HG03066 (cell line): ENCODE results near the gene CNKSR3.

ENCODE experiments used
- ATAC-seq: cut with Tn5 transposase; IDR thresholded peaks from one replicate; pipeline ENCODE4 v1.9.1; 2021; ENCODE audit warnings: low read depth; ENCODE audit not compliant: unreplicated experiment

Gene CNKSR3

DNA sequence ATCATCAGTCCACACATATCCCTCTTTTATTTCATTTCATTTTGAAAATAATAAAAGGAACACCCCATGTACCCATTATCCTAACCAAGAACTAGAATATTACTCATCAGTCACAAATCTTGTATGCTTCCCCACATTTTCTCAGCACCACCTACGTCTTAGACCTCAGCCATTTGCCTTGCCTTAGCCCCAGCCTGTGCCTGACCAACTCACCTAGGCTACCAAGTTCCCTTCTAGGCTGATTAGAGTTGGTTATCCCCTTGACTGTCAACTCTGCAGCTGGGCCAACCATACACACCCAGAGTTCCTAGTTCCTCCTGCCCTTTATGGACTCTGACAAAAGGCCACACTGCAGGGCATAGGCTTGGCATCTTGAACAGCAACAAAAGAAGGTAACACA is 120.5 kb downstream of the CNKSR3 start:
- no peak for ATAC-seq

DNA sequence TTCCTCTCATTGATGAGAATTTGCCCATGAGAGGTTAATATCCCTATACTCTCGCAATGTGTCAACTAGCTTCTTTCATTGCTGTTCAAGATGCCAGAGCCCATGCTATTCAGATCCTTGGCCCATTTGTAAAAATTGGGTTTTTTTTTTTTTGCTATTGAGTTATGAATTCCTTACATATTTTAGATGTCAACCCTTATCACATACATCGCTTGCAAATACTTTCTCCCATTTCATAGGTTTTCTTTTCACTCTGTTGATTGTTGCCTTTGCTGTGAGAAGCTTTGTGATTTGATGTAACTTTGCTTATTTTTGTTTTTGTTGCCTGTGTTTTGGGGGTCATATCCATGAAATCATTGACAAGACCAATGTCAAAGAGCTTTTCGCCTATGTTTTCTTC is 121.7 kb downstream of the CNKSR3 start:
- no peak for ATAC-seq

DNA sequence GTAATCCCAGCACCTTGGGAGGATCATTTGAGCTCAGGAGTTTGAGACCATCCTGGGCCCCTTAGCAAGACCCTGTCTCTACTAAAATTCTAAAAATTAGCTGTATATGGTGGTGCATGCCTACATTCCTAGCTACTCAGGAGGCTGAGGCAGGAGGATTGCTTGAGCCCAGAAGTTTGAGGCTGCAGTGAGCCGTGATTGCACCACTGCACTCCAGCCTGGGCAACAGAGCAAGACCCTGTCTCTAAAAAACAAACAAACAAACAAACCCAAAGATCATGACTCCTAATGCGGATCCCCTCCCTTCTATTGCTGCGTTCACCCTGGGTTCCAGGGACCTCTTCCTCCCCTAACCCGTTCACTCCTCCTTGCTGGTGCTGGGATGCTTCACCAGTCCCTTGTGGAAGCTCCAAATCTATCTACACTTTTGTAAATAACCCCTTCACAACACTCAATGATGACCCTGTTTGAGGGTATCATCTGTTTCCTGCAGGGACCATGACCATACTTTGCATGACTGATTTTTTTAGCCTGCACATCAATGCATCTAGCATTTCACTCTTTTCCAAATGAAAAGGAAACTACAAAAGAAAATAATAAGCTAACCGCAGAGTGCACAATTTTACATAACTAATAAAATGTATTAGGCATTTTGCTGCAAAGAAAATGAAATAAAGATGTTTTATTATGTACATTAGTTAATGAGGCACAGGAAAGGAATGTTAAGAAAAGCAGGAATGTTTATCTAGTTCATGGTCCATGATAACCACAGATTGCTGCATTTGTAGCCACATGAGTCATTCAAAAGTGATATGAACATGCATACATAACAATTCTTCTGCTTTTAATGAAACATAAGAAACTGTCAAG is 123.4 kb downstream of the CNKSR3 start:
- ATAC-seq, result no peak

DNA sequence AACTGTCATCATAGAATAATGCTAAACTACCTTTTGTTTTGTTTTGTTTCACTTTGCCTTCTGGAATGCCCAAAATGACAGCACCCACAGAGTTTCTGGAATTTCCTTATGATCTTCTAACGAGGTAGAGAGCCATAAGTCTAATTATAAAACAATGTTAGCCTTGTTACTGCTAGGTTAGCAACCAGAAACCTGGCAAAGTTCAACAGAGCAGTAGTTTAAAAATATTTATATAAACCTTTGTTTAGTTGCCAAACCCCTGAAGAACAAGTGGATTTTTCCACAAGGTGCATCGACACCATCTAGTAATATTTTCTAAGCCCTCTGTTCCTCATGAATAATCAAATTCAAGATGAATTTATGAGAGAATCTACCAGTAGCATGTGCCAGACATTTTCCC is 126.3 kb downstream of the CNKSR3 start:
- no peak for ATAC-seq

DNA sequence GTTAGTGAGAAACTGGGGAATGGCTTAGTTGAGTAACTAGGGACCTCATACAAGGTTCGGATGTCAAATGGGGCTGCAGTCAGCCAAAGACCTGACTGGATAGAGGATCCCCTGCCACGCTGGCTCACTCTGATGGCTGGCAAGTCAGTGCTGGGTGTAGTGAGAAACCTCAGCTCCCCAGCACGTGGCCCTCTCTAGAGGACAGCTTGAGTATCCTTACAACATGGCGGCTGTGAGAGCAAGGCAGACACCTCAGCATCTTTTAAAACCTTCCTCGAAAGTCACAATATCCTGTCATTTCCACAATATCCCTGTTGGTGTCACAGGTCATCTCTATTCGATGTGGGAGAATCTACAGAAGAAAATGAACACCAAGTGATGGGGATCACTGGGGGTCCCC is 127.2 kb downstream of the CNKSR3 start:
- ATAC-seq, result no peak

DNA sequence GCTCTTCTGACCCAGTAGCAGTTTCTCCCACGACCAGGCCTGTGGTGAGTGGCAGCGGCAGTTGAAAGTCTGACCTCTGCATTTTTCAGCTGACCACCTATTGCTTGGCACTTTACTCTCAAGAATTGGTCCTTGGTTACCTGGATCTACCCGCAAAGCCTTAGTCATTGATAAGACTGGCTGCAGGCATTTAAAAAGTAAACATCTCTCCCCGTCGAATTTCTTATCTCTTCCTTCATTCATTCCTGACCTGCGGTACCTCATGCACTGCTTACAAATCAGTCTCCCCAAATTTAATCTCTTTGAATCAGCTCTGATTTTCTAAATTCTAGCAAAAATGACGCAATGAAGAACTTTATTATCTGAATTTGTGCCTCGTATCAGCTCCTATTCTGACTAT is 127.7 kb downstream of the CNKSR3 start:
- ATAC-seq, result no peak

DNA sequence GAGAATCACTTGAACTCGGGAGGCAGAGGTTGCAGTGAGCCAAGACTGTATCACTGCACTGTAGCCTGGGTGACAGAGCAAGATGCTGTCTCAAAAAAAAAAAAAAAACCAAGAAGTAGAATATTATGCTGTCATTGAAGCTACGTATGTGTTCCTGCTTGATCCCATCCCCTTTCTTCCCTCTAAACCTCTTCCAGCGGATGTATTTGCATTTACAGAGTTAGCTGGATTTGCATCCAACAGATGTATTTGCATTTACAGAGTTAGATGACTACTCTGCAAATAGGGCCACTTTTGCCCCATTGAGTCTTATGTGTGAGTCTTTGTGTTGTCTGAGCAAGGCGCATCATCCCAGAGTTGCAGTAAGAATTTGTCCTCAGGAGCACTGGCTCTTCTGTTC is 128.9 kb downstream of the CNKSR3 start:
- no peak for ATAC-seq

DNA sequence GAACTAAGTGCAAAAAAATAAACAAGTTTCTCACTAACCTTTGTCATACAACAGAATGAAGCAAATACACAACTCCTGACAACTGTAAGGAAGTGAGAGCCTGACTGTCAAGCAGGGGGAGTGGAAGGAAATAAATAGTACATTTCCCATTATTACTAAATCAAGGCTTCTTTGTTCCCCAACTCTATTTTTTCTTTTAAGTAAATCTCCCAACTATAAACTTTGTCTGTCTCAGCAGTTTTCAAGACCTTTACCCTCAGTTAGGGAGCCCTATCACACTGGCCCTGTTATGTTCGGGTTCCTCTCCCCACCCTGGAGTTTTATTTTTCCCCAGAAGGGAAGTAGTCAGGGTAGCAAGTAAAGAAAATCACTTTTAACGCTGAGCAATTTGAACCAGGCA is 129.7 kb downstream of the CNKSR3 start:
- ATAC-seq, result no peak

DNA sequence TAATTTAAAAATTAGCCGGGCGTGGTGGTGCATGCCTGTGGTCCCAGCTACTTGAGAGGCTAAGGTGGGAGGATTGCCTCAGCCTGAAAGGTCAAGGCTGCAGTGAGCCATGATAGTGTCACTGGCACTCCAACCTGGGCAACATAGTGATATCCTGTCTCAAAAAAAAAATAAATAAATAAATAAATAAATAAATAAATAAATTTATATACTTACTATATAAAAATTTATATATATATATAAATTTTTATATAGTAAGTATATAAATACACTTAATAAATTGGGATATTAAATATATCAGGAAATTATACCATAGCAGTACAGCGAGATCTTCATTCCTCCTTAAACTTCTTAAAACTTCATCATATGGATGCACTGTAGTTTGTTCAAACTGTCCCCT is 130.9 kb downstream of the CNKSR3 start:
- ATAC-seq, result no peak

DNA sequence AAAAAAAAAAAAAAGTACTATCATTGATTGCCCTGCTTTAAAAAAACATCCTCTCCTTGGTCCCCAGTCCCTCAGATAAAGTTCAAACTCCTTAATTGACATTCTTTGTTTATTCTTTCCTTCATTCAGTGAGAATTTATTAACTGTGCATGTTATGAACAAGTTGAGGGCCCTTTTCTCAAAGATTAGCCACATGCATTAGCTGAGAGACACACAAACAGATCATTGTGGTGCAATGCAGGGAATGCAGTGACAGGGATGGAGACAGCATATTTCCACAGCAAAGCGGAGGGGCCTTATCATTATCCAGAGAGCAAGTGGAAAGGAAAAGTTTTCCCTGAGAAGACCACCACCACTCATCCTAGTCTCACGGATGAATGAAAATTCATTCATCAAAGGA is 132.0 kb downstream of the CNKSR3 start:
- no peak for ATAC-seq

DNA sequence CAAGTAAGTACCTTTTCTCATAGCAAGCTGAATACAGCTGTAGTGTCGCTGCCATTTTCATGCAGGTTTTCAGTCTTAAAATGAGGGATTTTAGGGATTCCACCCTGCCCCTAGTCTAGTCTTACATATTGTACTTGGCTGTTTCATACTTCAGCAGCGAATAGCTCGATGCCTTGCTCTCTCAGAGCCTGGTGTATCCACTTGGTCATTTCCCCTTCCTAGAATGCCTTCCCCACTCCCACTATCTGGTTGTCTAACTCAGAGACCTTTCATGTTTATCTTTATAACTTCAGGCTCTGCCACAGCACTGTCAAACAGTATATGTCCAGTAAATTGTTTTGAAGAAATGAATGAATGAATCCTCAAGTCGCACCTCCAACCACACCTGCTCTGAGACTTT is 132.8 kb downstream of the CNKSR3 start:
- no peak for ATAC-seq

DNA sequence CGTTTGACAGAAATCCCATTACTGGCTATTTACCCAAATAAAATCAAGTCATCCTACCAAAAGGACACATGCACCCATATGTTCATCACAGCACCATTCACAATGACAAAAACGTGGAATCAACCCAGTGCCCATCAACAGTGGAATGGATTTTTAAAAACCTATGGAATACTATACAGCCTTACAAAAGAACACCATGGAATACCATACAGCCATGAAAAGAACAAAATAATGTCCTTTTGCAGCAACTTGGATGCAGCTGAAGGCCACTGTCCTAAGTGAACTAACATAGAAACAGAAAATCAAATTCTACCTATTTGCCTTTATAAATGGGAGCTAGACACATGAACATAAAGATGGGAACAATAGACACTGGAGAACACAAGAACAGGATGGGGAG is 136.5 kb downstream of the CNKSR3 start:
- ATAC-seq, result no peak

DNA sequence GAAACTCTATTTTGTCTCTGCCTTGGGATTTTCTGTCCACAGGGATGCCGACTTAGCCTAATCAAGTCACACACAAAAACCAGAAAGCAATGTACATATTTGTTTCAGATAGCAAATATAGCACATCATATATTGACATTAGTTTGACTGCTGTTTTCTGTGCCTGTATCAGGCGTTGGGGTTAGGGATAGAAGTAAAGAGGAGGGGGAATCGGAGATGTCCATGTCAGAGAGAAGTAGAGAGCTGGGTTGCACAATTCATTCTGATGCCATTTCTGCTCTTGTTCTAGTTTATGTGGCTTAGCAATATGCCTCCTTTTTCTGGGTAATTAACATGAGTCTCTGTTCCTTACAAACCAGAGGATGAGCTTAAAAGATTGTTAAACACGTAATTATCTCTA is 139.2 kb downstream of the CNKSR3 start:
- ATAC-seq, result no peak

DNA sequence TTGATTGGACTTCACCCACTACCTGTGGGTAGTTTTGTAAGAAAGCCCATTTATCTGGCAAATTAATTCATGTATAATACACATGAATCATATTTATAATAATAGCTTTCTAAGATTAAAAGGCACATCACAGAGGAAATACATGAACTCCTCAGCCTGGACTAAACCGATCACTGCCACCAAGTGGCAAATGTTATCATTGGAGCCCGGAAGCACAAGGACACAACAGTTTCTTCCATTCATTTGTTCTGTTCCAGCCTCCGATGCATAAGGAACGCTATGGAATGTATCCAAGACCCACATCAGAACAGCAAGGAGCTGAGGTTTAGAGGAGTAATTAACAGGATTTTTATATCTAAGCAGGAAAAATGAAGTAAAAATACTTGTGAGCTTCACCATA is 139.9 kb downstream of the CNKSR3 start:
- ATAC-seq, result peak; percentile 91

DNA sequence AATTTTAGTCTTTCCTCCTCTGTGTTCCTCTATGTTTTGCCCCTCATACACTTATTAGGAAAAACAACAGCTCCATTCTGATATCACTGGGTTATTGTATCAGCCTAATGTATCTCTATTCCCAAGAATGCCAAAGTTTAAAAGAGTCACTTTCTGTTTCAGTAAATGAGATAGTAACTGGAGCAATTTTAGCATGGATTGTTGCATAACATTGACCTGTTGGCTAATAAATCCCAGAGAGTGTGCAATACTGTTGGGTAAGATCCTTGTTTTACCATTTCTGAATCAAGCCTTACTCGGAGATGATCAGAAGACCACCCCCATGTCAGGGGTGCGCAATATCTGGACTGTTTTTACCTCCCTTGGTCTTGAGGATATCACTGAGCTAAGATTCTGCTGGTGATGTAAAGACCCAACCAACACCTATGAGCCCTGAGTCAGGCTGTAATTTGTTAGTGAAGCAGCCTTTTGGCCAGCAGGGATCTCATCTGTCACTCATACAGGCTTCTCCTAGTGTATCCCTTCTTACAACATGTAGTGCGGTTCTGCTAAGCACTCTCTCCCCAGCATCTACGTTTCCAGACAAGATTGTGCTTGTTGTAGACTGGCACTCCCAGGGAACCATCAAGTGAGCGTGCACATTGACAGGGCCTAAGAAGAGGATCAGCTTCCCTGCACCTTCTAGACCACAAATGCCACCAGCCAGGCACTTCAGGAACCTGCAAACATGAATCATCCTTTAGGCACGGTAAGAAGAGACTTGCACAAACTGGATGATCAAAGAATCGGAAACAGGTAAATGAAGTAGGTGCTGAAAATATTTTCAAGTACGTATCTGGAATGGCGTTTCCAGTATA is 142.4 kb downstream of the CNKSR3 start:
- ATAC-seq, result no peak

DNA sequence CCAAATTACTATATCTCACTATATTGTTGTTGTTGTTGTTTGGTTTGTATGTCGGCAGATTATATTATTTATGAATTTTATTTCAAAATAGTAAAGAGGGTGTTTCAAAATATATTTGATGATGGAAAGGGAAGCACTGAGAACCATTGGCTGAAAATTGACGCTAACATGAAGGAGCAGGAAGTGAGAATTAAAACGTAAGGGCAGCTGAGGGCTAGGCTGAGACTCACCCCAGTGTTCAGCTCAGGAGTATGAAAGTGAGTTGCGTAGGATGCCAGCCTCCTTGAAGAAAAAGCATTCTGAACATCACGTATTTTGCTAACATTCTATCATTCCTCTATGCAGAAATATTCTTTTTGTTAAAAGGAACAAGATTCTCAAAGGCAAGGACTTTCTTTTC is 143.1 kb downstream of the CNKSR3 start:
- no peak for ATAC-seq

DNA sequence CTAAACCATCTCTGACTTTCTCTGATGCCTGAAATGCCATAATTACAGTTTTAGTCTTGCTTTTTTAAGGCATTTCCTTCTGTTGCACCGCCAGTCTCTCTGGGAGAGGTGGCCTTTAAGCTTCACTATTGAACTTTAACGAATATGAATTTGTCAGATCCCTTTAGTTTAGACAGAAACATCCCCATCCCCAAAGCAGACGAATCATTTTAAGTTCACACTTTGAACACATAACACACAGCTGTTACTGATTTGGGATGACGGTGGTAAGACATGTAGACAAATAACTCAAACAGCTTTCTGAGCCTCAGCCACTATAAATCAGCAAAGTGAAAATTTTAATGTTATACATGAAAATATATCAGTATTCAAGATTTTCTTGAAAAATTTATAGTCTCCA is 146.7 kb downstream of the CNKSR3 start:
- ATAC-seq, result no peak

DNA sequence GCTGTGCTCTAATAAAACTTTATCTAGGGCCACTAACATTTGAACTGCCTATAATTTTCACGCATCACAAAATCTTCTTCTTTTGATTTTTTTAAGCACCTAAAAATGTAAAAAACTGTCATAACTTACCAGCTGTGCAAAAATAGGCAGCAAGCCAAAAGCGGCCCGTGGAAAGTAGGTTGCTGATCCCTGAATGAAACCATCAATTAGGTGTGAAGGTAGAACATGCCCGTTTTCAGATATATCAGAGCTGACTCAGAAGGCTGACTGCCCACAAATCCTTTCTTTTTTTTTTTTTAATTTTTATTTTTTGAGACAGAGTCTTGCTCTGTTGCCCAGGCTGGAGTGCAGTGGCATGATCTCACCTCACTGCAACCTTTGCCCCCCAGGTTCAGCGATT is 149.0 kb downstream of the CNKSR3 start:
- no peak for ATAC-seq

DNA sequence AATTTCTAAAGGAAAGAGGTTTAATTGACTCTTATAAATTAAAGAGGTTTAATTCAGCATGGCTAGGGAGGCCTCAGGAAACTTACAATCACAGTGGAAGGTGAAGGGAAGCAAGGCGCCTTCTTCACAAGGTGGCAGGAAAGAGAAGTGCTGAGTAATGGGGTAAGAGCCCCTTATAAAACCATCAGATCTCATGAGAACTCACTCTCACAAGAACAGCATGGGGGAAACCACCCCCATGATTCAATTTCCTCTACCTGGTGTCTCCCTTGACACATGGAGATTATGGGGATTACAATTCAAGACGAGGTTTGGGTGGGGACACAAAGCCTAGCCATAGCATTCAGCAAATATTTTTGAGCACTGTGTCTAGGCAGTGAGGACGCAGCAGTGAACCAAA is 150.0 kb downstream of the CNKSR3 start:
- no peak for ATAC-seq

DNA sequence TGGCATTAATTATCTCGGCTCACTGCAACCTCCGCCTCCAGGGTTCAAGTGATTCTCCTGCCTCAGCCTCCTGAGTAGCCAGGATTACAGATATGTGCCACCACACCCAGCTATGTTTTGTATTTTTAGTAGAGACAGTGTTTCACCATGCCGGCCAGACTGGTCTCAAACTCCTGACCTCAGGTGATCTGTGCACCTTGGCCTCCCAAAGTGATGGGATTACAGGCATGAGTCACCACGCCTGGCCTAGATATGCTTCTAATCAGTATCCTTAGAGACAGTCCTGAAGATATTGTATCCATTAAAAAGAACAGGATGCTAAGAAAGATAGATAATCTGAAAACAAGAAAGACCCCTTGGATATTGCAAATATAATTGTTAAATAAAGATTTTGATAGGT is 150.8 kb downstream of the CNKSR3 start:
- ATAC-seq, result no peak

DNA sequence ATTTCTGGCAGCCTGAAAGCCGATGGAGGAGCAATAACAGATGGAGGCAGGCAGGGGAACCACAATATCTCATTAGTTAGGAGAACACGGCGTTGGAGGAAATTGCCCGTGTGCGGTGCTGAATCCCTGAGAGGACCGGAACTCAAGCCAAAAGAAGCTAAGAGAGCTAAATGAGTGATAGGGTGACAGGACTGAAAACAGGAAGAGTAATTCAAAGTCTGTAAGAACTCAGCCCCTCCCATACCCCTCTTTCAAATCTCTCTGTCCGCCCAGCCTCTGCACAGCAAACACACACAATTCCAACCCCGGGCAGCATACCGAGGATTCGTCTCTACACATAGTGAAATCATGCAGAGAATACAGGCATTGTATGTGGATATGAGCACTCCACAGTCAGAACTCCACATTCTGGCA is 151.3 kb downstream of the CNKSR3 start:
- no peak for ATAC-seq

DNA sequence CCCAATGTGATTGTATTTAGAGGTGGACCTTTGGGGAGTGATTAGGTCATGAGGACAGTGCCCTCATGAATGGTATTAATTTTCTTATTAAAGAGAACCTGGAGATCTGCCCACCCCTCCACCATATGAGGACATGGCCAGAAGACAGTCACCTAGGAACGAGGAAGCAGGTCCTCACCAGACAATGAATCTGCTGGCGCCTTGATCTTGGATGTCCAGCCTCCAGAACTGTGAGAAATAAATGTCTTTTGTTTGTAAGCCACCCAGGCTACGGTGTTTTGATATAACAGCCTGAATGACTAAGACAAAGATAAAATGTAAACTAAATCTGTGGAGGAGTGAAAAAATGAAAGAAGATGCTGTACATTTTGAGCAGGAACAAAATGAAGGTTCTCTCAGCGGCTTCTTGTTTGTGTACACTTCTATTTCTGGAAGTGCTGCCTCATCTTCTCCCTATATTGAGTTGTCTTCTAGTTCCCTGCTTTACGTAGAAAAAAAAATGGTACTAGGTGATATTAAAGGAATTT is 152.4 kb downstream of the CNKSR3 start:
- no peak for ATAC-seq
